Gastrocnemius medialis (tissue), 4 donors: ENCODE measurements around the gene PDZRN4. TPM values are rescaled to one million over a fixed set of nuclear protein-coding genes. Genes with fewer than 3 reads are reported as not detected.

ENCODE experiments used
- ATAC-seq, 2 donors: fragments of 150-250 bp; one replicate each; pipeline ENCODE4 v1.9.1; 2016
- DNase-seq, 2 donors: peaks; one replicate each; pipeline ENCODE4 v3.0.0-alpha.2; 2019
- H3K27ac ChIP-seq, 4 donors: fragments of 200-600 bp; sonication (generic); 1 replicate in 1 of 4; 2 replicates in 3 of 4; pipeline ENCODE4 v1.5.1; 2016 to 2018; ENCODE audit warnings: mild to moderate bottlenecking in 2 of 4, moderate library complexity in 1 of 4
- H3K27me3 ChIP-seq, 3 donors: fragments of 200-600 bp; sonication (generic) in 2 of 3; 1 replicate in 1 of 3; 2 replicates in 2 of 3; pipeline versions ENCODE4 v1.5.1 to v1.6.0; 2016 to 2019; ENCODE audit warnings: mild to moderate bottlenecking in 1 of 3, moderate library complexity in 1 of 3
- H3K36me3 ChIP-seq, 2 donors: fragments of 200-600 bp; sonication (generic) in 1 of 2; one replicate each; pipeline ENCODE4 v1.5.1; 2017 to 2018
- H3K4me1 ChIP-seq, 2 donors: fragments of 200-600 bp; sonication (generic) in 1 of 2; one replicate each; pipeline ENCODE4 v1.5.1; 2016 to 2017; ENCODE audit warnings: mild to moderate bottlenecking in 2 of 2
- H3K4me3 ChIP-seq, 4 donors: fragments of 200-600 bp; sonication (generic) in 3 of 4; 1 replicate in 1 of 4; 2 replicates in 3 of 4; pipeline ENCODE4 v1.5.1; 2016 to 2019; ENCODE audit warnings: mild to moderate bottlenecking in 2 of 4
- H3K9me3 ChIP-seq, 3 donors: fragments of 200-600 bp; sonication (generic) in 2 of 3; 1 replicate in 1 of 3; 2 replicates in 2 of 3; pipeline ENCODE4 v1.5.1; 2016 to 2019
- CTCF ChIP-seq, 5 experiments: fragments of 450-650 bp in 3 of 5; fragments of 200-600 bp in 2 of 5; sonication (generic) in 2 of 5; IDR thresholded peaks in 4 of 5; conservative IDR thresholded peaks in 1 of 5; 1 replicate in 4 of 5; 2 replicates in 1 of 5; pipeline ENCODE4 v1.5.1; 2016 to 2019; ENCODE audit warnings: antibody characterized with exemption in 5 of 5, mild to moderate bottlenecking in 3 of 5, moderate library complexity in 3 of 5
- POLR2A ChIP-seq, 2 donors: fragments of 450-650 bp; IDR thresholded peaks; one replicate each; pipeline ENCODE4 v1.6.1; 2017; ENCODE audit warnings: antibody characterized with exemption in 2 of 2, mild to moderate bottlenecking in 2 of 2, moderate library complexity in 2 of 2
- in situ Hi-C, 4 donors: fragments of 200-750 bp; cut with MboI; loops; one replicate each; pipeline versions ENCODE4 v1.15.0 to v1.8.0; 2017; ENCODE audit warnings: low sequenced_read_pairs in 4 of 4
- intact Hi-C: fragments of 100-400 bp; cut with DNase I; formaldehyde crosslinking; loops from one replicate; pipeline ENCODE4 v1.15.1; 2023; ENCODE audit warnings: low total_unique reads
- total RNA-seq, 4 donors: library from RNA; depleted of rRNA; stranded (reverse); fragments of >200 nt; gene quantifications; one replicate each; pipeline versions ENCODE4 v1.1.0 to v1.2.3, GENCODE V29; 2016

PDZRN4 gene
- total RNA-seq, 4 donors from 2014 or later, result 0.17 to 1.7 (median 0.64) TPM

- ATAC-seq (no peak), DNase-seq (no peak)
- Histone ChIP-seq H3K4me1 (no peaks in the 10 kb centered on the region), H3K27ac (no peak overlapping the region), H3K4me3 (no peak overlapping the region), H3K36me3 (no peaks in the 10 kb centered on the region), H3K27me3 (no peaks in the 10 kb centered on the region), H3K9me3 (no peaks in the 10 kb centered on the region)
- intact Hi-C loops, result no loop called here
- in situ Hi-C loops, result no loop called here
- no peak for TF ChIP-seq POLR2A (IDR thresholded peaks at IDR 0.05)
- TF ChIP-seq CTCF (IDR thresholded peaks at IDR 0.05 in 4 of 5, conservative IDR thresholded peaks at IDR 0.05 in 1 of 5), result no peak
These were observed 271.2 kb downstream of the PDZRN4 start for GRCh38 chr12:41459111-41459905.

GRCh38 chr12:41459906-41460214 is 271.7 kb downstream of the PDZRN4 start:
- TF ChIP-seq POLR2A (IDR thresholded peaks at IDR 0.05) (no peak), CTCF (IDR thresholded peaks at IDR 0.05 in 4 of 5, conservative IDR thresholded peaks at IDR 0.05 in 1 of 5) (no peak)
- no peaks in the 10 kb centered on the region for H3K27me3 ChIP-seq
- no peaks in the 10 kb centered on the region for H3K36me3 ChIP-seq
- ATAC-seq, result no peak
- H3K9me3 ChIP-seq, result no peaks in the 10 kb centered on the region
- intact Hi-C loops (no loop called here), in situ Hi-C loops (no loop called here)
- DNase-seq, result no peak
- no peaks in the 10 kb centered on the region for H3K4me1 ChIP-seq
- no peak overlapping the region for H3K27ac ChIP-seq
- H3K4me3 ChIP-seq, result no peak overlapping the region

GRCh38 chr12:41460906-41461305 is 272.8 kb downstream of the PDZRN4 start:
- intact Hi-C loops (no loop called here), in situ Hi-C loops (no loop called here)
- Histone ChIP-seq H3K9me3 (no peaks in the 10 kb centered on the region), H3K27ac (no peak overlapping the region), H3K4me1 (no peaks in the 10 kb centered on the region), H3K27me3 (no peaks in the 10 kb centered on the region), H3K36me3 (no peaks in the 10 kb centered on the region), H3K4me3 (no peak overlapping the region)
- TF ChIP-seq POLR2A (IDR thresholded peaks at IDR 0.05) (no peak), CTCF (IDR thresholded peaks at IDR 0.05 in 4 of 5, conservative IDR thresholded peaks at IDR 0.05 in 1 of 5) (no peak)
- DNase-seq (no peak), ATAC-seq (no peak)

- TF ChIP-seq CTCF (IDR thresholded peaks at IDR 0.05 in 4 of 5, conservative IDR thresholded peaks at IDR 0.05 in 1 of 5), result no peak
- TF ChIP-seq POLR2A (IDR thresholded peaks at IDR 0.05), result no peak
- in situ Hi-C loops, result no loop called here
- Histone ChIP-seq H3K9me3 (no peaks in the 10 kb centered on the region), H3K27me3 (no peaks in the 10 kb centered on the region), H3K27ac (no peak overlapping the region), H3K4me1 (no peaks in the 10 kb centered on the region), H3K4me3 (no peak overlapping the region), H3K36me3 (no peaks in the 10 kb centered on the region)
- DNase-seq, result no peak
- ATAC-seq, result no peak
- intact Hi-C loops, result no loop called here
These were observed 274.2 kb downstream of the PDZRN4 start for GRCh38 chr12:41462312-41462711.

GRCh38 chr12:41465526-41465925 is 277.4 kb downstream of the PDZRN4 start:
- no peaks in the 10 kb centered on the region for H3K27me3 ChIP-seq
- H3K27ac ChIP-seq, result no peak overlapping the region
- DNase-seq (no peak), ATAC-seq (no peak)
- no peaks in the 10 kb centered on the region for H3K4me1 ChIP-seq
- in situ Hi-C loops (no loop called here), intact Hi-C loops (no loop called here)
- H3K4me3 ChIP-seq, result no peak overlapping the region
- no peaks in the 10 kb centered on the region for H3K36me3 ChIP-seq
- TF ChIP-seq CTCF (IDR thresholded peaks at IDR 0.05 in 4 of 5, conservative IDR thresholded peaks at IDR 0.05 in 1 of 5), result no peak
- no peak for TF ChIP-seq POLR2A (IDR thresholded peaks at IDR 0.05)
- H3K9me3 ChIP-seq, result no peaks in the 10 kb centered on the region
